HAP-1 (cell line): ENCODE data around the gene GLS.
A peak's percentile ranks its signal among the peaks of the same experiment; 100 is the strongest.
"Not testable (repeated sequence)": the region's sequence is repeated elsewhere in the genome, so short reads cannot be mapped to it uniquely, and the experiment has no call there.

Experiments
- DNase-seq, 2 experiments: peaks; one replicate each; pipeline ENCODE4 v3.0.0-alpha.2; 2016 to 2020; ENCODE audit warnings: low spot score in 2 of 2
- H3K27me3 ChIP-seq: fragments of 250-450 bp; sonication (Bioruptor Pico); 2 replicates; pipeline ENCODE4 v1.5.1; 2020; ENCODE audit warnings: low read depth, mild to moderate bottlenecking, moderate library complexity
- H3K36me3 ChIP-seq: fragments of 250-450 bp; sonication (Bioruptor Pico); replicated peaks from 2 replicates; pipeline ENCODE4 v1.5.1; 2020; ENCODE audit warnings: mild to moderate bottlenecking
- H3K4me1 ChIP-seq: fragments of 250-450 bp; sonication (Bioruptor Pico); 2 replicates; pipeline ENCODE4 v1.5.1; 2020; ENCODE audit warnings: mild to moderate bottlenecking
- H3K4me3 ChIP-seq: fragments of 250-450 bp; sonication (Bioruptor Pico); 2 replicates; pipeline ENCODE4 v1.5.1; 2020; ENCODE audit warnings: mild to moderate bottlenecking, moderate library complexity
- H3K9me3 ChIP-seq: fragments of 250-450 bp; sonication (Bioruptor Pico); 2 replicates; pipeline ENCODE4 v1.5.1; 2020; ENCODE audit warnings: mild to moderate bottlenecking, moderate library complexity
- in situ Hi-C: fragments of 300-500 bp; cut with MboI; formaldehyde crosslinking; loops from 3 replicates; pipeline ENCODE4 v1.14.3; 2020; ENCODE audit warnings: low sequenced_read_pairs, inconsistent platforms, mixed read lengths

Gene GLS

DNA sequence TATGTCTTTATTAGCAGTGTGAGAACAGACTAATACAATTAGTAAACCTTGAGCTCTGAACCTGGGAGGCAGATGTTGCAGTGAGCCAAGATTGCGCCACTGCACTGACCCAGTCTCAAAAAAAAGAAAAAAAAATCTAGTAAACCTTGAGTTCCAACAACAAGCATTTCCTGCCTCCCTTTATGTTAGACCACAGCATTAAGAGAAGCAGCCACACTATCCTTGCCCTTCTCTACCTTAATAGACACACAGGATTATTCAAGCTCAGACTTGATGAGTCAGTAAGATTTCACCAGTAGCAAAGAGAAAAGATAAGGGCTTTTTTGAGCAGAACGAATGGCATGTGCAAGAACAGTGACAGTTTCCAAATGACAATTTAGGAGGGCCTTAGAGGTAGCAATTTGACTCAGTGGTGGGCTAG lies 18.0 kb upstream of the GLS start:
- Histone ChIP-seq H3K27me3 (no peaks in the 10 kb centered on the region), H3K4me3 (no peak overlapping the region), H3K4me1 (peaks cover 13% of the 10 kb centered on the region), H3K36me3 (no peaks in the 10 kb centered on the region), H3K9me3 (no peaks in the 10 kb centered on the region)
- in situ Hi-C loops, result no loop called here
- DNase-seq, result no peak

DNA sequence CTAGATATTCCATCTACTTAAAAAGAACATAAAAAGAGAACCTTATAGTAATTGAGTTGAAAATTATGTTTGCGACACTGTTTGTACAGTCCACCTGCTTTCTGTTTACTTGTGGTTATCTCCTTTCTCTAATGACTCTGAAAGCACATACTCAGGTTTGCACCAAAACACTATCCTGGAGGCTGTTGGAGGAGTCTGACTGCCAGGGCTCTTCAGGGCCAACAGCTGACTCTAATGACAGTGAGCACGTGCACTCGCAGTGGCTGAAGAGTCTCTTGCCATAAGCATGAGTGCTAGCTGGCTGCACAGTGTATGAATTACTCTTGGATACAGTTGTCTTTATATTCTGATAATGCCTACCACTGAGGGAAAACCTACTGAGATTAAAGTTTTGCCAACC lies 16.7 kb upstream of the GLS start:
- in situ Hi-C loops, result no loop called here

DNA sequence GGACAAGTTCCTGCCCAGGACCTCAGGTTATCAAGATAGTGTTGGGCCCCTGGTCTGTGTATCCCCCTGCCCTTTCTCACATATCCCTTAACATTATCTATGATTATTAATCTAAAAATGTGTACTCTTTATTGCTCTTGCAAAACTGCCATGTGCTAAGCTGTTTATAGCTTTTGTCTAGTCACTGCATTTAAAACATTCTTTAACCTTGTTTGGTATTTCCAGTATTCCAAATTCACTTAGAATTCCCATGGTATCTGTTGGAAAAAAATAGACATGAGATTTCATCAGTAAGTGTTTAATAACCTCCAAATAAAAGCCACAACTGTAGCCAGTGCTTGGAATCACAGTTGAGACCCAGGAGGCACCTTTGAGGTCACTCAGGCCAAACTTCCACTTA lies 16.2 kb upstream of the GLS start:
- peaks cover 5% of the 10 kb centered on the region; the same call in 1 of the 2 replicates for H3K9me3 ChIP-seq
- no peak for DNase-seq
- no peaks in the 10 kb centered on the region for H3K36me3 ChIP-seq
- H3K4me3 ChIP-seq, result no peak overlapping the region
- in situ Hi-C loops, result no loop called here
- H3K4me1 ChIP-seq, result peaks cover 13% of the 10 kb centered on the region
- no peaks in the 10 kb centered on the region for H3K27me3 ChIP-seq

More for the DNA sequence above, 16.7 kb upstream of the GLS start:
- DNase-seq, result no peak
- Histone ChIP-seq H3K9me3 (peaks cover 5% of the 10 kb centered on the region; the same call in 1 of the 2 replicates), H3K4me1 (peaks cover 13% of the 10 kb centered on the region), H3K36me3 (no peaks in the 10 kb centered on the region), H3K27me3 (no peaks in the 10 kb centered on the region), H3K4me3 (no peak overlapping the region)

DNA sequence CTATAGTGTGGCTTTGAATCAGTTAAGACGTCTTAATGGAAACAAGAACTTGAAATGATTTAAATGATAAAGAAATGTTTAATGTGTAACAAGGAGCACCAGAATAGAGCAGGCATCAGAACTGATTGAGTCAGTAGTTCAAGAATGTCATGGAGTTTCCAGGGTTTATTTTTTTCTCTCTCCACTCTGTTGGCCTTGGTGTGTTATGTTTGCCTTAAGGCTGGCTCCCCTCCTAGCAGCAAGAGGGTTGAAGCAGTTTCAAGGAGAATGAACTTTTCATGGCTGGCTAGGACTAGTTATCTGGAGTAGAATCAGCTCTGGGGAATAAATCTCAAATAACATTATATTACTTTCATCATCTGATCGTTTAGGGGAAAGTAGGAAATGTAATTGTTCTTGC lies 13.4 kb upstream of the GLS start:
- Histone ChIP-seq H3K4me3 (no peak overlapping the region), H3K4me1 (no peaks in the 10 kb centered on the region), H3K9me3 (peaks cover 5% of the 10 kb centered on the region; the same call in 1 of the 2 replicates), H3K36me3 (no peaks in the 10 kb centered on the region), H3K27me3 (no peaks in the 10 kb centered on the region)
- in situ Hi-C loops, result no loop called here
- no peak for DNase-seq

DNA sequence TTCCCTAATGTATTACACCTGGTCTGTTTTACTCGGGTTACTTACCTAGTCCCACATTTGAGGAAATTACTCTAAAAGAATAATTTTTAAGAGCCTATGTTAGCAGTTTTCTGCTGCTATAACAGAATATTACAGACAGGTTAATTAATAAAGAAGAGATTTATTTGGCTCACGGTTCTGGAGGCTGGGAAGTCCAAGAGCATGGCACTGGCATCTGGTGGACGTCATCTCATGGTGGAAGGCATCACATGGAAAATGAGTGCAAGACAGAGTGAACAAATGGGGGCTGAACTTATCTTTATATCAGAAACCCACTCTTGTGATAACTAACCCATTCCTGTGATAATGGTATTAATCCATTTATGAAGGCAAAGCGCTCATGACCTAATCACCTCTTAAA lies 12.8 kb upstream of the GLS start:
- peaks cover 5% of the 10 kb centered on the region; the same call in 1 of the 2 replicates for H3K9me3 ChIP-seq
- H3K4me3 ChIP-seq, result no peak overlapping the region
- in situ Hi-C loops, result no loop called here
- H3K4me1 ChIP-seq, result no peaks in the 10 kb centered on the region
- DNase-seq, result no peak
- no peaks in the 10 kb centered on the region for H3K27me3 ChIP-seq
- H3K36me3 ChIP-seq, result no peaks in the 10 kb centered on the region

DNA sequence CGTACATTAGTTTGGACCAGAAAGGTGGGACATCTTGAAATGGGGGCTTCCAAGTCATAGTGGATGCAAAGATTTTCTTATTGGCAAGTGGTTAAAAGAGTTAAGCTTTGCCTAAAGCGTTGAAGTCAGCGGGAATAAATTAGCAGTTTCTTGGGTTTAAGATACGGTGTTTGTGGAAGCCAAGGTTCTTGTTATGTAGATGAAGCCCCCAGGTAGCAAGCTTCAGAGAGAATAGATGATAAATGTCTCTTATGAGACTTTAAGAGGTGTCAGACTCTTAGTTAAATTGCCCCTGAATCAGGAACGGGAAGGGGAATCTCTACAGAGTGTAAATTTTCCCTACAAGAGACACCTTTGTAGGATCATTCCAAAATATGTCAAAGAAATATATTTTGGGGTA lies 10.9 kb upstream of the GLS start:
- Histone ChIP-seq H3K36me3 (no peaks in the 10 kb centered on the region), H3K4me3 (no peak overlapping the region)

DNA sequence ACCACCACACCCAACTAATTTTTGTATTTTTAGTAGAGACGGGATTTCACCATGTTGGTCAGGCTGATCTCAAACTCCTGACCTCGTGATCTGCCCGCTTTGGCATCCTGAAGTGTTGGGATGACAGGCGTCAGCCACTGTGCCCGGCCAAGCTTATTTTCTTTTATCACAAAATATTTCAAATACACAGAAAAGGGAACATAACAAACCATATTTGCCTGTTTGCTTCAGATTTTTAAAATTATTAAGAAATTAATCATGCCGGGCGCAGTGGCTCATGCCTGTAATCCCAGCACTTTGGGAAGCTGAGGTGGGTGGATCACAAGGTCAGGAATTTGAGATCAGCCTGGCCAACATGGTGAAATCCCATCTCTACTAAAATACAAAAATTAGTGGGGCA lies 7.2 kb upstream of the GLS start:
- H3K4me3 ChIP-seq, H3K27me3 ChIP-seq, DNase-seq, H3K4me1 ChIP-seq, H3K9me3 ChIP-seq, in situ Hi-C loops, H3K36me3 ChIP-seq: not testable (repeated sequence)

More for the DNA sequence above, 10.9 kb upstream of the GLS start:
- no peak for DNase-seq
- Histone ChIP-seq H3K27me3 (no peaks in the 10 kb centered on the region), H3K4me1 (no peaks in the 10 kb centered on the region), H3K9me3 (peaks cover 5% of the 10 kb centered on the region; the same call in 1 of the 2 replicates)
- in situ Hi-C loops, result no loop called here

DNA sequence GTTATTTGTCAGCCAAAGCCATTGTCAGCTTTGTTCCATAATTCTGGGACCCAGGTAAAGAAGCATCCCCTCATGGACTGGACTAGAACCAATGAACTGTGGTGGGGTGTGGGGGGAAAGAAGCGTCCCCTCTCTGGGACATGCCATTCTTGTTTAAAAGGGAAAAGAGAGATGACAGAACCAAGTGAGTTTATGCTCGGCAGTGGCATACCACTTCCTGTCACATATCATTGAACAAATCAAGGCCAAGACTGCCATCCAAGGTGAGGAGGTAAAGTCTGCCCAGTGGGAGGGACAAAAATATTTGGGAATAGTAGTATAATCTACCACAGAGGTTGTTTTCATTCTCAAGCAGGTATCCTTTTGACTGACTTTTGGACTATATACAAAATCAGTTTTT lies 4.7 kb upstream of the GLS start:
- Histone ChIP-seq H3K9me3 (no peaks in the 10 kb centered on the region), H3K27me3 (no peaks in the 10 kb centered on the region), H3K4me1 (peaks cover 4% of the 10 kb centered on the region), H3K4me3 (no peak overlapping the region), H3K36me3 (no peaks in the 10 kb centered on the region)
- DNase-seq, result no peak
- in situ Hi-C loops, result no loop called here

DNA sequence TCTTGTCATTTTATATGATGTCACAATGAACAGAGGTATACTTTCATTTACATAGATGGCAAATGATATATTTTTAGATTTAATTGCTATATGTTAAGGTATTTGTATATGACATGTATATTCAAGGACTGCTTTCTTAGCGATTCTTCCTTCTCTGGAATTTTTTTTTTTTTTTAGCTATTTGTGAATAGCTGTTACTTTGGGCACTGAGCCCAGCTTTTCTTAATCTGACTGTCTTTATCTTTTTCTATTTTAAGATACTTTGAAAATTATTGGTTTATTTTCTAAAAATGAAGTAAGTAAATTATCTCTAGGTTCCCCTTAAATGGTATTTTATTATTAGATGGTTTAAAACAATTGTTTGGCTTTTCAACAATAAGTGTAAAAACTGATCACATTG lies 4.0 kb upstream of the GLS start:
- Histone ChIP-seq H3K9me3 (no peaks in the 10 kb centered on the region), H3K27me3 (no peaks in the 10 kb centered on the region), H3K4me3 (no peak overlapping the region), H3K36me3 (no peaks in the 10 kb centered on the region), H3K4me1 (peaks cover 4% of the 10 kb centered on the region)
- in situ Hi-C loops, result no loop called here
- DNase-seq, result no peak

DNA sequence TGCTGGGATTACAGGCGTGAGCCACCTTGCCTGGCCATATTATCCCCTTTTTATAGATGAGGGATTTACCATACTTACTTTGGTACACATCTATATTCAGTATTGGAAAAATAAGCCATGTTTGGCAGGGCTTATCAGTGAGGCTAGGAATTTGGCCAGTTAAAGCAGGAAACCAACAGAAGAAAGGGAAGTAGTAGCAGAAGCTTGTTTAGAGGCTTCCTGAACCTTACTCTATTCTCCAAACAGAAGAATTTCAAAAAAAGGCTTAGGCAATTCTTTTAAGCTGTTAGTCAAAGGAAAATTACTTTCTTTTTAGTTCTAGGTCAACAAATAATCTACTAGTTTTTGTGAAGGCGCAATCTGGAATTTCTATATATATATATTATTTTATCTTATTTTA lies 3.2 kb upstream of the GLS start:
- H3K4me1 ChIP-seq, result peaks cover 4% of the 10 kb centered on the region
- no peak overlapping the region for H3K4me3 ChIP-seq
- in situ Hi-C loops, result no loop called here
- H3K27me3 ChIP-seq, result no peaks in the 10 kb centered on the region
- DNase-seq, result no peak
- no peaks in the 10 kb centered on the region for H3K36me3 ChIP-seq
- H3K9me3 ChIP-seq, result no peaks in the 10 kb centered on the region

DNA sequence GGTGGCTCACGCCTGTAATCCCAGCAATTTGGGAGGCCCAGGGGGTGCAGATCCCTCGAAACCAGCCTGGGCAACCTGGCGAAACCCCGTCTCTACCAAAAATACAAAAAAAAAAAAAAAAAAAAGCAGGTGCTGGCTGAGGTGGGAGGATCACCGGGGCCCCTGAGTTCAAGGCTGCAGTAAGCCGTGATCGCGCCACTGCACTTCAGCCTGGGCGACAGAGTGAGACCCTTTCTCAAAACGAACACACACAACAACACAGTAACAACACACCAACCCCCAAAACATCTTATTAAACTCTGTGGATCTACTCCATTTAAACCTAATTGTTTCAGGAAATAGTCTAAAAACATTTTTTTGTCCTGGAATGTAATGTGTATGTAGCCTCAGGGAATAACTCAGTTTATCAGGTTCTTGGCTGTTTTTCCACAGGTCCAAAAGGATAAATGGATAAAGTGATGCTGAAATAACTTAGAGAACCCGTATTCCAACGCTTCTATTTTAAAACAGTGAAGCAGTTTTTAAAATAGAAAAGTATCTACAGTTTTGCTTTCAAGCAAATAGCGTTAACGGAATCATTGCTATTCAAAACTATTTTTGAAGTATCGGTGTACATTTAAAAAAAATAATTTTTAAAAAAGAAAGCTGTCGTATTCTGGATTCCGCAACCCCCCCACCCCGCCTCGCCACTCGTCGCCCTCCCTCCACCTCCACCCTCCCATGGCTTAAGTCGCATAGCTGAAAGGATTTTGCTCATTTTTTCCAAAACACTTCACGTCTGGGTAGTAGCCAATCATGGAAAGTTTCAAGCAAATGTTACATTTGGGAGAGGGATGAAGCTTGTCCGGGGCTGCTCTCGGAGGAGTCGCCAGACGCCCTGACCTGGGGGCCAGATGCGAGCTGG lies 895 bp upstream of the GLS start:
- in situ Hi-C loops, result no loop called here
- DNase-seq, result no peak
- Histone ChIP-seq H3K36me3 (peaks cover 2% of the 10 kb centered on the region; the same call in 1 of the 2 replicates), H3K4me1 (peaks cover 18% of the 10 kb centered on the region), H3K4me3 (peak overlapping the region; percentile 66), H3K9me3 (no peaks in the 10 kb centered on the region), H3K27me3 (no peaks in the 10 kb centered on the region)

DNA sequence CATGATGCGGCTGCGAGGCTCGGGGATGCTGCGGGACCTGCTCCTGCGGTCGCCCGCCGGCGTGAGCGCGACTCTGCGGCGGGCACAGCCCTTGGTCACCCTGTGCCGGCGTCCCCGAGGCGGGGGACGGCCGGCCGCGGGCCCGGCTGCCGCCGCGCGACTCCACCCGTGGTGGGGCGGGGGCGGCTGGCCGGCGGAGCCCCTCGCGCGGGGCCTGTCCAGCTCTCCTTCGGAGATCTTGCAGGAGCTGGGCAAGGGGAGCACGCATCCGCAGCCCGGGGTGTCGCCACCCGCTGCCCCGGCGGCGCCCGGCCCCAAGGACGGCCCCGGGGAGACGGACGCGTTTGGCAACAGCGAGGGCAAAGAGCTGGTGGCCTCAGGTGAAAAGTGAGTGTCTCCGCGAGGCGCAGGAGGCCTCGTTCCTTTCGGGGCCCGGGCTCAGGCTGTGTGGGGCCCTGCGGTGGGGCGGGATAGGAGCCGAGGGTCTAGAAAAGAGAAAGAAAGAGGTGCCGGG lies 520 bp downstream of the GLS start:
- H3K9me3 ChIP-seq, result no peaks in the 10 kb centered on the region
- H3K4me1 ChIP-seq, result peaks cover 23% of the 10 kb centered on the region
- no peak for DNase-seq
- H3K4me3 ChIP-seq, result peak overlapping the region; percentile 66
- H3K27me3 ChIP-seq, result no peaks in the 10 kb centered on the region
- H3K36me3 ChIP-seq, result peaks cover 2% of the 10 kb centered on the region; the same call in 1 of the 2 replicates
- in situ Hi-C loops, result no loop called here

DNA sequence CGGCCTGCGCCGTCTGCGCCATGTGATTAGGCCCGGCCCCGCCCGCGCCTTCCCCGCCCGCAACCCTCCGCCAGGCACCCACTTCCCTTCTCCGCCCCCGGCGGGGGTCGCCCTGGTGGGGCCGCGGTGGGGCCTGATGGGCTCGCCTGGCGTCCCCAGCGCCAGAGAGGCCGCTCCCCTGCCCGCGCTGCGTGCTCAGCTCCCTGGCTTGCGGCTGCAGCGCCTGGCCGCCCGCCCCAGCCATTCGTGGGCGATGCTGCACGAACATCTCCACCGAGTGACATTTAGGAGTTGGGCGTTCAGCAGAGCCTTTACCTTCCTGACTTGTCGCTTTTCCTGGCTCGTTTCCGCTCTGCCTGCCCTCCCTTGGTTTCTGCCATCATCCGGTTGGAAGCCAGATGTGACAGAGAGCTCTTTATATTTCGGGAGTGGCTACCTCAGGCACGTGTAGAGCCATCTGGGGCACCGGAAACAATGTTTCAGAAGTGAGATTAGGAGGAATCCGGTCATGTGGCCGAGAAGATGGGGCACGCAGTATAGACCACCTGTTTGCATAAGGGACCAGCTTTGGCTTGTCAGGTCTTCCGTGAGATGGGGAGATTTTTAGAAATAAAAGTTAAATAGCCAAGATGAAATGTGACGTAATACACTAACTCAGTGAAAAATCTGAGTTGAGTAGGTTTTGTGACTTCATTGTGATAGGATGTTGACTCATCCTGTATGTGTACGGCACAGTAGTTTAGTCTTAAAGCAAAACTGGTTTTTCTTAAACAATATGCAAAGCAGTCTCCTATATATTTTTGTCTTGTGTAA lies 1.2 kb downstream of the GLS start:
- Histone ChIP-seq H3K27me3 (no peaks in the 10 kb centered on the region), H3K4me1 (peaks cover 28% of the 10 kb centered on the region), H3K4me3 (peak overlapping the region; percentile 66), H3K36me3 (peaks cover 2% of the 10 kb centered on the region; the same call in 1 of the 2 replicates), H3K9me3 (no peaks in the 10 kb centered on the region)
- in situ Hi-C loops, result no loop called here
- DNase-seq, result peak; percentile 71 to 74

DNA sequence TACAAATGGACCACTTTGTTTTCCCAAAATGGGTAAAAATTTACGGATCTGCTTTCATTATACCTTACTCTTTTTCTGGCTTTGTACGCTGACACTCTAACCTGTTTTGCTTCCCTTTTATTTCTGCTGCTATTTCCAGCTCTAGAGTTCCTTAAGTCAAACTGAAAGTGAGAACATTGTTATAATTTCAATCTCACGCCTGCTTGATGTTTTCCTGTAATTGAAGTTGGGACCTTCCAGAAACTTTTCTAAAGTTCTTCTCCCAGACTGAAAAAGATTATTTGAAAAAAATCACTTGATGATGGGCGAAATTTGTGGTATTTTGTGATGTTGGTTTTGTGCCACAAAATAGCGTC lies 1.8 kb downstream of the GLS start:
- in situ Hi-C loops, result no loop called here
- Histone ChIP-seq H3K4me1 (peaks cover 34% of the 10 kb centered on the region), H3K9me3 (no peaks in the 10 kb centered on the region)

More for the DNA sequence above, 1.8 kb downstream of the GLS start:
- Histone ChIP-seq H3K36me3 (peaks cover 2% of the 10 kb centered on the region; the same call in 1 of the 2 replicates), H3K27me3 (no peaks in the 10 kb centered on the region), H3K4me3 (peak overlapping the region; percentile 66)
- no peak for DNase-seq
